Measurements from ENCODE around the gene KIAA1549.

GRCh38 chr7:138948403-138948802 lies 32.8 kb downstream of the KIAA1549 start:
- TF ChIP-seq CTCF (conservative IDR thresholded peaks at IDR 0.05 in 1 of 2, IDR thresholded peaks at IDR 0.05 in 1 of 2; ENCODE audit: extremely low read depth in 1 of 2, insufficient read depth in 1 of 2, low read depth in 1 of 2, low read length in 2 of 2) = no peak
- no peak for TF ChIP-seq EZH2 (IDR thresholded peaks at IDR 0.05; ENCODE audit: borderline replicate concordance, low read length)
